Measurements from ENCODE around the gene LDLRAD3.

LDLRAD3 gene

DNA sequence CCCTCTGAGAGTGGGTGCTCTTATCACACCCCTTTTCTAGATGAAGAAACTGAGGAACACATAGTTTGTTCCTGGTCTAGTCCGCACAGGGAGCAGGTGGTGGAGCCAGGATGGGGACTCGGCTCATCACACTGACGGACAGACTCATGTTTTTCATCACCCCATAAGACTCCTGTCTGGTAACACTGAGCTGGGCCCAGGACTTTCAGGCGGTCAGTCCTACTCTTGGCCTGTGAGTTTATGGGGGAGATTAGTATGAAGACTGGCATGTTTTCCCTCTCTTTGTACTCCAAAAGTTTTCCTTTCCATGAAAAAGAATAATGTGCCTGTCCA lies 160.8 kb downstream of the LDLRAD3 start:
- no peak for DNase-seq (ENCODE audit: low spot score)

DNA sequence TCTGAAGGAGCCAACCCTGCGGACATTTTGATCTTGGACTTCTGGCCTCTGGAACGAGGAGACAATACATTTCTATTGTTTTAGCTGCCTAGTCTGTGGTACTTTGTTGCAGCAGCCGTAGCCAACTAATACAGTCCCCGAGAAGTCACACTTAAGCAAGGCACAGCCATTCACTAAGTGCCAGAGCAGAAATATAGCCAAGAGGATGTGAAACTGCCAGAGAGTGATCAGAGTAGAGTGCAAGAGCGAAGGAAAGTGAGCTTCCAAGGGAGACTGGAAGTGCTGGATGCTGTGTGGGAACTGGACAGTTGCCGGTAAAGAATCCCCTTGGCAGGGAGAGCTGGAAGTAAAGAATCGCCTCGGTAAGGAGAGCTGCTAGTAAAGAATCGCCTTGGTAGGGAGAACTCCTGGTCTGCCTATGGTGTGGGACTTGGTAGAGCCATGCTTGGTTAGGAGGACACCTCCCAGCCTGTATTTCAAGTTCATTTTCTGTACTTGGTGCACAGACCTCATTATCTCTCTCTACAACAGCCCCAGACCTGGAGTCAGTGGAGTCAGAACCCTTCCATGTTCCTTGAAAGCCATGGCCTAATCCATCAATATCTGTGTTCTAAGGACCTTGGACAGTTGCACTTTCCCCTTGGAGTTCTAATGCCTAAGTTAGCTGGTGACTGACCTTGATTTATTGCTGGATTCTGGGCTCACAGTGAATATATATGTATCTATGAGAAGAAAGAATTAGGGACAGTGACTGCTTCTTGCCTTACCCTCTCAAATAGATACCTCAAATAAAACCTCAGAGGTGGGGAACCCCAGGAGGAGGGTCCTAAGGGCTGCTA lies 162.1 kb downstream of the LDLRAD3 start:
- DNase-seq (ENCODE audit: low spot score): no peak

DNA sequence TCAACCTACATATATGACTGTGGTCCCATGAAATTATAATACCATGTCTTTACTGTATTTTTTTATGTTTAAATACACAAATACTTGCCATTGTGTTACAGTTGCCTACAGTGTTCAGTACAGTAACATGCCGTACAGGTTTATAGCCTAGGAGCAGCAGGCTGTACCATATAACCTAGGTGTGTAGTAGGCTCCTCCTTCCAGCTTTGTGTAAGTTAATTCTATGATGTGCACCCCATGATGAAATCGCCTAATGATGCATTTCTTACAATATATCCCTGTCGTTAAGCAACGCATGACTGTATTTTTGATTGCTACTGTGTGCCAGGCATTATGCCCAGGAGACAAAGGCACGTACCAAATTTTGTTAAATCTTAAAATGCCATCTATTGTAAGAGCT lies 163.7 kb downstream of the LDLRAD3 start:
- DNase-seq (ENCODE audit: low spot score): no peak

DNA sequence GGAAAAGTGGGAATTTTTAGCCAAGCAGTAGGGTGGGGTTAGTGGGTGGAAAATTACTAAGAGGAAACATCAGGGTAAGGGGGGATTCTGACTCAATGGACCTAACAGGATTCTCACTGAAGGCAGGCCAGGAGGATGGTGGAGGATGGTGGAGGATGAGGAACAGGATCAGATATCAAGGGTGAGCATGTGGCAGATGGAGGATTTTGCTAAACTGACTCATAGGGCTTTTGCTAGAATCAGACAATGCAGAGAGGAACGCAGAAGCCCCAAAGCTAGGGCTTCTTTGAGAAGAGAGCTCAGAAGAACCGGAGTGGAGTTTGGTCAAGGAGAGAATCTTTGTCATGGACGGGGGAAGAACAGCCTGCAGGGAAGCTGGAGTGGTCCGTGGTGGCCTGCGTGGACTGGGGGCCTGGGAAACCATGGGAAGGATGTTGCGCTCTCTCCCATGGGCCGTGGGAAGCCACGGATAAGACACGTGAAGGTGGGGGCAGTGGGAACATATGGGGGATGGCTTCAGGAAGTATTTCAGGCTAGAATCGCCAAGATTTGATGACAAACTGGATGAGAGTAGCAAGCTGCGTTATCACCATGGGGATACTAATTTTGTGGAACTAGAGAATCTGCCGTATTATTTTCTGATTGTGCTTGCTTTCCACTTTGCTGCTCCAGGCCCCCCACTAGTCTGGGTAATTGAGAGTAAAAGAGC lies 165.2 kb downstream of the LDLRAD3 start:
- DNase-seq (ENCODE audit: low spot score): no peak

DNA sequence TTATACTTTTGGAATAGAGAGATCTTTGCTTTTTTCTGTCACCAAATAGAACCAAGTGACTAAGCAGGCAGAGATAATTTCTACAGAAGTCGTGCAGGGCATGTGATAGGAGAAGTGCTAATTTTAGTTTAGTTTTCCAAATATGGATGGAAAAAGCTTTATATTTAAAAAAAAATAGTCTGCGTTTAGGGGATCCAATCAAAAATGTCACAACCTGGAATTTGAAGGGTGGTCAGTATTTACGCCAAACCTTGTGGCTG lies 165.7 kb downstream of the LDLRAD3 start:
- no peak for DNase-seq (ENCODE audit: low spot score)

DNA sequence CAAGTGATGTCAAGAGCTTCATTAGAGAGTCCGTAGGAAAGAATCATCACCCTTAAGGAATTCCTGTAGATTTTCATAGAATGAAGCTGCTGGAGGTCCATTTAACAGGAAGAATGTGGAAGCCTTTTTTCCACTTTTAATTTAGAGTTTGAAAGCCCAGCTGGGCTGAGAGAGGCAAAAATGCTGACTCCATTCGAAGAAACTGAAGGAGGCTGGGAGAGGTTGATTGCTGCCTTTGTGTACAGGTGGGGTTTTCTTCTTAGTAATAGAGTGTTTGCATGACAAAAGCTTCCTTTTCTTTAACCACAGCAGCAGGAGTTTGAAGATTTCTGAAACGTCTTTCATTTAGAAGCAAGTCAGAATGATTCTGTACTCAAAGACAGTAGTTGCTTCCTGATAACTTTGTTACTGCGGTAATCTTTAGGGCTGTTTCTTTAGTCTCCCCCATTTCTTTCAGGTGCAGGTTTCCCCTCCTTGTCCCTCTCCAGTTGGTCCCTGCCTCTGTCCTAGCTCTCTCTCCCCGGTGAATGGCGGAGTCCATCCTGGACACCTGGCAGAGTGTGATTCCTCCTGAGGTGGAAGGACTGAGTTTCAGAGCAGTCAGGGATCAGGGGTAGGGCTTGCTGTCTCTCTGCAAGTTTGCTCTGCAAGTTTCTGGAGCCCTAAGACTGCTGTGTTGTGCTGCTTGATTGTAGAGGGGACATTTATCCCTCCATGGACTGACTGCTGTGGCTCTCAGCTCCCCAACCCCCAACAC lies 166.2 kb downstream of the LDLRAD3 start:
- no peak for DNase-seq (ENCODE audit: low spot score)

DNA sequence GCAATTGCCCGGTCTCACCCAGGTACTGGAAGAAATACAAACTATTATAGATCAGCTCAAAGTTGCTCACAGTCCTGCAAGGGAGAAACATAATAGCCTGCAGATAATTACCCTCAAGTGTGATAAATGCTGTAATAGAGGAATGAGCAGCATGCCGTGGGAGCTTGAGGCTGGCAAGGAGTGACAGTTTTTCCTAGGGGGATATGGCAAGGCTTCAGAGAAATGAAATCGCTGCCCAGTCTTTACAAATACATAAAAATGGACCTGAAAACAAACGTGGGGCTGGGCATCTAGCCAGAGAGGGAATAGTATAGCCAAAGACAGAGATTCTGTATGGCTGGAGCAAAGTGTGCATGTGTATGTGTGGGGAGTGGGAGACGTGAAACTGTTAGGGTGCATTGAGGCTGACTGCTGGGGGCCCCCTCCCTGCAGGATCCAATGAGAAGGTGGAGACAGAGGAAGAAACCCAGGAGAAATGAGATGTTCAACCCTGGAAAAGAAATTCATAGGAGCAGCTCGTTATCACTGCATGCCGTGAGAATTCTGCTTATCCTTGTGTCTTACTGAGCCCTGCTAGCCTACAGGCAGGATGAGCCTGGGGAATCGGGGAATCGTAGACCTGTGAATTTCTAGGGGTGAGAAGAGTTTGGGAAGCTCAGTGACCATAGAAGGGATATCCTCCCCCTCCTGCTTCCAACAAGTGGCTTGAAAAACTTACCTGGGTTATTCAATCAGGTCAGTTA lies 167.0 kb downstream of the LDLRAD3 start:
- DNase-seq (ENCODE audit: low spot score): no peak

DNA sequence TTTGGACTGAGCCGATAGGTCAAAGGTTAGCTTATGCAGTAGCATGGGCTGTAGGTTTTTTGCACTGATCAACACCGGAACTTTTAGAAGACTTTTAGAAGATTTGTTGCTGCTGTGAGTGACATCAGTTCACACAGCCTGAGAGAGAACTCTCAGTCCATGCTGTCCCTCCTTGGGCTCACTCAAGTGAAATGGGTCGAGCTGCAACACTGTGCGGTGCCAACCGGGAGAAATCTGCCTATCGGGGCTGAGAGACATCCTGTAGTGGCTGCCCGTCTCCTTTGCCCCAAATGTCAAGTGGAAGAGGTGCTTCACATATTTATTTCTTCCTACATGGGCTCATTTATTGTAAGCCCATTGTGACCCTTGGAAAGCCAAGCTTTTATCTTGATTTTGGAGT lies 170.2 kb downstream of the LDLRAD3 start:
- DNase-seq (ENCODE audit: low spot score): no peak

DNA sequence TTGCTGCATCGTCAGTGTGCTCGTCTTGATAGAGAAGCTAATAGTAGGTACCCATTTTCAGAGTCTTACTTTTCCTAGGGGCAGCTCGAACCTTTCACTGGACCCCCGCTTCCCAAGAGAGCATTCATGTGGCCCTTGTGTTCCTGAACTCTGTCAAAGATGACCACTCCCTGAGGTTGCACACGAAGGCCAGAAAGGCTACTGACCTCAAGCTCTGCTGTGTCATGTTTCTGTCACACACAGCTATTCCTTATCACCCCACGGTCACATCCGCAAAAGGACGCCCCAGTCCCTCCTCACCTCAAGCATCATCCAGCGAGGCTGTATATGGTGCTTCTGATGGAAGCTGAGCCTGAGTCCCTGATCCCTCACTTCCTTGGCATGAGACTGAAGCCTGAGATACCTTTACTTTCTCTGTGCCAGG lies 171.5 kb downstream of the LDLRAD3 start:
- no peak for DNase-seq (ENCODE audit: low spot score)

DNA sequence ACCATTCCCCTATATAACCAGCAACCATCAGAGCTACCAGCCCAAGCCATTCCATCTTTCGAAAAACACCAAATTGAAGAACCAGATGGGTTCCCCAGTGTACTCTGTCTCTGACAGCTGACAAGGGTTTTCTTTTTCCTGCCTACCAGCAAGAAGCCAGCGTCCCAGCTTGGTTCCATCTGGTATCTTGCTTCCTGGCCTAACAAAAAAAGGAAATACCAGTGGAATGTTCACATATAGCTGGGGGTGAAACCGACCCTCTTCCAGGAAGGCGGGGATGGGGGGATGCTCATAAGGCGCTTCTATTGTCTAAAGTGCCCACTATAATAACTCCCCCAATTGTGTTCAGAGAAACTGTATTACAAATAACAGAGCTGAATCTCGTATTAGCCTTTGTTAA lies 172.3 kb downstream of the LDLRAD3 start:
- DNase-seq (ENCODE audit: low spot score): no peak

DNA sequence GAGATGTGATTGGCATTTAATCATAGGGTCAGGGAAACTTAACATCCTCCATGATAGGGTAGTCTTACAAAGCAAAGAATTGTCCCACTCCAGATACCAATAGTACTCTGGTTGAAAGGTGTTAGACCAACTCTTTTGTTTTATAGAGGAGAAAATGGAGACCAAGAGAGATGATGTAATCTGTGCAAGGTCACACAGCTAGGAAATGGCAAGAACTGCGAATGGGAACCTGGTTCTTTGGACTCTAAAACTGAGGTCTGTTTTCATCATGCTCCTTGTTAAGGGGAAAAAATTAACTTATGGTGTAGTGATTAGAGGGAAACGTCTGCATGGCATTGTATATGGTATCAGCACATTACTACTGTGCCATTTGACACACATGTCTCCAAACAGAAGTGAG lies 174.2 kb downstream of the LDLRAD3 start:
- no peak for DNase-seq (ENCODE audit: low spot score)

DNA sequence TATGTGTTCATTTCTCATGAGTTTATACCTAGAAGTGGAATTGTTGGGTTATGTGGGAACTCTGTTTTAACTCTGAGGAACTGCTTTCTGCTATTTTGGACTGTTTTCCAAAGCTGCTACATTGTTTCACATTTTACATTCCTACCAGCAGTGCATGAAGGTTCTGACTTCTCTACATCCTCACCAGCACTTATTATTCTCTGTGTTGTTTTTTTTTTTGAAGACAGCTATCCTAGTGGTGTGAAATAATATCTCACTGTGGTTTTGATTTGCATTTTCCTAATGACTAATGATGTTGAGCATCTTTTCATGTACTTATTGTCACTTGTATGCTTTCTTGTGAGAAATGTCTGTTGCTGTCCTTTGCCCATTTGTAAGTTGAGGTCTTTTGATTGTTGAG lies 175.4 kb downstream of the LDLRAD3 start:
- DNase-seq (ENCODE audit: low spot score): no peak

DNA sequence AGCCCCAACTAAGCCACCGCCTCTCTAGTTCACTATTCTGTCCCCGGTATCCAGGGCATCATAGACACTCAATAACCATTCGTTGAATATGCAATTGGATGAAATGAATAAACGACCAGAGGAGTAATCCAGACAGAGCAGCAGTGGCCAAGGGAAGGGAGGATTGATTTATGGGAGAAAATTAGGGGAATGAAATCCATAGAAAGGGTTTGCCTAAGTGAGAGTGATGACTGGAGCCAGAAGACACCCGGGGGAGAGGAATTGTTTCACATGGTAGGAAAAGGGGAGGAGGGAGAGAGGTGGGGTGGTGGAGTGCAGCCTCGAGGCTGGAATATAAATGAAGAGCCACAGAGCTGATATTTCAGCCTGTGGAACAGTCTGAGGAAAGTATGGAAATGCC lies 177.2 kb downstream of the LDLRAD3 start:
- DNase-seq (ENCODE audit: low spot score): no peak

DNA sequence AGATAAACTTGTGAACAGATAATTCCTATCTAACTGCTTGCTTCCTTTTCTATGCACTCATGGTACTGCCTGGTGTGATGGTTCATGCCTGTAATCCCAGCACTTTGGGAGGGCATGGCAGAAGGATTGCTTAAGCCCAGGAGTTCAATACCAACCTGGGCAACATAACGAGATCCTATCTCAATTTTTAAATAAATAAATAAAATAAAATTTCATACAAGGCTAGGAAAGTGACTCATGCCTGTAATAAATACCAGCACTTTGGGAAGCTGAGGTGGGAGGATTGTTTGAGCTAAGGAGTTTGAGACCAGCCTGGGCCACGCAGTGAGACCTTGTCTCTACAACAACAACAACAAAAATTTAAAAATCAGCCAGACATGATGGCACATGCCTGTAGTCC lies 178.8 kb downstream of the LDLRAD3 start:
- no peak for DNase-seq (ENCODE audit: low spot score)

DNA sequence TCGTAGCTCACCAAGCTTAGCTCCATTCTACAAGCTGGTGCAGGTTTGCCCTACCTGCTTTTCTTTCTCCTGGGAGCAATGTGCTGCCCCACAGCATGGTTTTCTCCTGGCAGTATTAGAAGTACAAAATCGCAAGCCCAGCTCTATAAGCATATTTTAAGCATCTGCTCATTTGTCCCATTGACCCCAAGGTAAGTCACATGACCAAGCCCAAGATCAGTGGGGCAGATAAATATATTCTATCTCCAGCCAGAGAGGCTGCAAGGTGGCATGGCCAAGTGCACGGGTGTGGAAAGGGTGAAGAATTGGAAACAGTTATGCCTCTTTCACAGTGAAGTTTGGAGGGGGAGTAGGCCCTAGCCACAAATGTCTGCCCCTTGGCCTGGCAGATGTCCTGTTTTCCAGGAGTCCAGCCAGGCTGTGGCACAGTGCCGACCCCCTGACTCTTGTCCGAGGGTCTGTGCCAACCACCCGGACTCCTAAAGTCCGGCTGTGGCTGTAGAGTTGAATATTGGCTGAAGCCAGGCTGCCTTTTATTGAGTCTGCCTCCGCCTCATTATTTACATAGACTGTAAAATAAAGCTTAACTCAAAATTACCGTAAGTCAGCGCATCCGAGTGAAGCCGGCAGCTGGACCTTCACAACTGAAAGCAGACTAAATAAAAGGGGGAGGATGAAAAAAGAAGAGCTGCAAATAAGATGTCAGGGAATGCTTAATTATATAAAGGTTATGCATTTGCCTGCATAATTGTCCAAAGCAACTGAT lies 179.7 kb downstream of the LDLRAD3 start:
- DNase-seq (ENCODE audit: low spot score): no peak

DNA sequence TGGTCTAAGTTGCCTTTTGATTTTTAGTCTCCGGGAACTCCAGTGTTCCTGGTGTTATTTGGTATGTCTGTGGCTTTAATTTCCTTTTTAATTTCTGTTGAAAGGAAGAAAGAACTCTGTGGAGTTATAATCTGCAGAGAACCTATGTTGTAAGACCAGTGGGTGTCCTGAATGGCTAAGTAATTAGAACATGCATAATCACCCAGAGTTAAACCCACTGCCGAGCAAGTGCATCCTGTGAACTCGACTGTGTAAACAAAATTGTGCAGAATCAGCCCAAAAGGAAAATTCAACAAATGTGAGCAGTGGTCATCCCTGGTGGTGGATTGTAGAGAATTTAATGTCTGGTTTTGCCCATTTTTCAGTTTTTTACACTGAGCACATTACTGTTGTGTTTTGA lies 182.8 kb downstream of the LDLRAD3 start:
- DNase-seq (ENCODE audit: low spot score): no peak

DNA sequence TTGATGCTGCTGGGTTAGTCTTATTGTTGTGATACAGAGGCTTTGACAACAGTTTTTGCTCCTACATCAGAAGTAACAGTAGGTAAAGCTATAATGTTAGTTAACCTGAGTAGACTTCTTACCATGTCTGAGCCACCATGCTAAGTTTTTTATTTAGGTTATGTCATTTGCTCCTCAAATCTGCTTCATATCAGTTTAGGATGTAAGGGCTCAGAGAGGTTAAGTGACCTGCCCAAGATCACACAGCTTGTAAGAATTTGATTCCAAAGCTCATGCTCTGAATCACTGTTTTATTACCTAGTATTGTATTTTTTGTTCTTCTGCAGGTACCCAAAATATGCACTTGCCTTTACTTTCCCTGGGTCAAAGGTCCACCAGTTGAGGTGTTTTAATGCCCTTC lies 183.7 kb downstream of the LDLRAD3 start:
- DNase-seq (ENCODE audit: low spot score): no peak

DNA sequence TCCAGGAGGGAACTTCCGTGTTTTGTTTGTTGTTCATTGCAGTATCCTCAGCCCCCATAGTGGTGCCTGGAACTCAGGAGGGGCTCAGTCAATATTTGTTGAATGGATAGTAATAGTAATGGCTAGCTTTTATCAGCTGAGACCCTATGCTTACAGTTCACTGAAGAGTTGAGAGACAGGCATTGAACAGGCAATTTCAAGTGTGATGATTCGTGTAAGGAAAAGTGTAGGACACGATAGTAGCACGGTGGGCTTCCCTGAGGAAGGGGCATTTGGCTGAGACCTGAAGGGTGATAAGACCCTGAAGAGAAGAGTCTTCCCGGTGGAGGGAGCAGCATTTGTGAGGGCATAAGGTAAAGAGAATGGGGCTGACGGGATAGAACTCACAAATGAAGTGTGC lies 186.1 kb downstream of the LDLRAD3 start:
- DNase-seq (ENCODE audit: low spot score): no peak

DNA sequence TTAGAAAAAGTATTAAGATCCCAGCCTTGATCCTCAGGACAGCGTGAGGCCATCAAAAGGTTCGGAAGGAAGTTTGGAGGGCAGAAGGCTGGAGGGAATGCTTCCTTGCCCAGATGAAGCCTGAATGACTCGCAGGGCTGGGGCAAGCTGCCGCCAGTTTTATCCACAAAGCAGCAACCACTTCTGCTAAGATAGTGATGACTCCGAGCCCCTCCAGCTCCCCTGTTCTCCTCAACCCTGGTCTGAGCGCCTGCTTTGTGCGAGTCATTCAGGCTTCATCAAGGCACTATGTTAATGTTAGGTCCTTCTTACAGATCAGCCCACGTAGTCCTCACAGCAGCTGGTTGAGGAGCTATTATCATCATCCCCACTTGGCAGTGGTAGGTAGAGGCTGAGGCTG lies 186.5 kb downstream of the LDLRAD3 start:
- no peak for DNase-seq (ENCODE audit: low spot score)

DNA sequence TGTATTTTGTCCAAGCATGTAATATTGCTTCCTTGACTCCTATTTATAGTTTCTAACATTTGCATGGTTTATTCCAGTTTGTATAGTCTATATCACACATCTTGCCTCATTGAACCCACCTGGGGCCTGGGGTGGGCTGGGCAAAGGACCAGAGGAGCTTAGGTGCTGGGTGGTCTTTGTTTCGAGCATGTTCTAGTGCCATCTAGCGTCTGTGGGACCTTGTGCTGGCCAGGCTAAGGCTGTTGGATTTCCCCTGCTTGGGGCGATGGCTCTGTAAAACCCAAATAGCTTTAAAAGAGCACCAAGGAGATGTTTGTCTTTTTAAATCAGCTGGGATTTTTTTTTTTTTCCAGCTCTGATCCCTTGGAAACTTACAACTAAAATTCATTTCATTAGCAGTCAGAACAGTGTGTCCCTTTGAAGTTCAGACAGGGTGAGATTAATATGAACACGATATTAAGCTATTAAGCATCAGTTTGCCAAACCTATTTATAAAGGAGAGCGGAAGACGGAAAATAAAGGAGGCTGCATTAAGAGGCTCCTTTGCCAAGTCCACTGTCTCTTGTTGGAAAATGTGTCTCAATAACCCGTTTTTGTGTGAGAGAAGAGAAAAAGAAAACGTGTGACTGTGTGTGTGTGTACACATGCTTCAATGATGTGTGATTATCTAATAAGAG lies 188.0 kb downstream of the LDLRAD3 start:
- DNase-seq (ENCODE audit: low spot score): no peak

DNA sequence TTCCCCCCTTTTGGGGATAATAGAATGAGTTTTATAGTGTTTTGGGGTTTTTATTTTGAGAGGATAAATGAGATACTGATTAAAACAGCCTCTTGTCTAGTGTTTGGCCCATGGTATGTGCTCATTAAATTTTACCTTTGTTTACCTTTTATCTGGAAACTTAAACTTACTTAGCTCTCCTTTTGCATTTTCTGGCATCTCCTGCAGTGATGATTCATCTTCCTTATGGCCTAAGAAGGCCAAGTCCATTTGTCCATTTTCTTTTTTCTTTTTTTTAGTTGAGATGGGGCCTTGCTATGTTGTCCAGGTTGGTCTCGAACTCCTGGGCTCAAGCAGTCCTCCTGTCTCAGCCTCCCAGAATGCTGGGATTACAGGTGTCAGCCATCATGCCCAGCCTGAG lies 189.1 kb downstream of the LDLRAD3 start:
- no peak for DNase-seq (ENCODE audit: low spot score)

All from CD4-positive, alpha-beta T cell treated with Interleukin-15 for 4 hours (primary cell).